IPS-18a (cell line): ENCODE results near the gene RAB8A.

Experiments
- H3K27ac ChIP-seq: one replicate; pipeline ENCODE4 v1.5.1; 2013; ENCODE audit warnings: low read length
- H3K27me3 ChIP-seq: one replicate; pipeline ENCODE4 v1.6.1; 2013; ENCODE audit warnings: mild to moderate bottlenecking, low read length; ENCODE audit not compliant: control insufficient read depth, insufficient read depth
- H3K36me3 ChIP-seq: one replicate; pipeline ENCODE4 v1.6.1; 2013; ENCODE audit warnings: low read depth, low read length; ENCODE audit not compliant: control insufficient read depth
- H3K4me1 ChIP-seq: one replicate; pipeline ENCODE4 v1.6.1; 2013; ENCODE audit warnings: low read depth, low read length; ENCODE audit not compliant: control insufficient read depth
- H3K4me3 ChIP-seq: one replicate; pipeline ENCODE4 v1.5.1; 2013; ENCODE audit warnings: low read length
- H3K9ac ChIP-seq: one replicate; pipeline ENCODE4 v1.6.1; 2013; ENCODE audit warnings: mild to moderate bottlenecking, low read length, moderate library complexity
- H3K9me3 ChIP-seq: one replicate; pipeline ENCODE4 v1.6.1; 2013; ENCODE audit warnings: low read depth, low read length; ENCODE audit not compliant: control insufficient read depth

Gene RAB8A

DNA sequence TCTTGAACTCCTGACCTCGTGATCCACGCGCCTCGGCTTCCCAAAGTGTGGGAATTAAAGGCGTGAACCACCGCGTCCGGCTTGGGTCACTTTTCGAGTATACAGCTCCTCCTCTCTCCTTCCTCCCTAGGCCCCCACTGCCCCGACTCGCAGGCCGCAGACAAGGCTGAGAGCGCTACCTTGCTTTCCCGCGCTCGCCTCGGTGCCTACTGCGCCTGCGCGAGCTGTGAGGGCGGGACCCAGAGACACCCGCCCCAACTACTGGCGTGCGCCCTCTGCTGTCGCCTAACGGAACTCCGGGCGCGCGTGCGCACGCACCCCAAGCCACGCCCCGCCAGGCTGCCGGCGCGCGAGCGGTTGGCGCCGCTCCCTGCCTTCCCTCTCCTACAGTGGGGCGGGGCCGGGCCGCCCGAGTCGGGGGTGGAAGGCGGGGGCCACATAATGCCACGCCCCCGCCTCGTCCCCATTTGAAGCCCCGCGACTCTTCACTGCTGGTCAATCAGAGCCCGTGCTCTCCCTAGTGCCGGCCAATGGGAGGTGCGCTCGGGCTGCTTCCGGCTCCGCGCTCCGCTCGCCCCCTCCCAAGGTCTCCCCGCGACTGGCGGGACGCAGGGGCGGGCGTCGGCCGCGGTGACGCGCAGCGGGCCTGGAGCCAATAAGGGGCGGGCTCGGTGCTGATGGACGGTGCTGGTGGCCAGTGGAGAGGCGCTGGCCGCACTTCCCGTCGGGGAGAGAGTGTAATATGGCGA, at the start of gene RAB8A:
Gene RAB8A (plus strand): TSS at position 730 of the 749 bp plus-strand sequence. CDS start 13 bp downstream, at position 743.
- Histone ChIP-seq H3K9me3 (no peaks in the 10 kb centered on the region), H3K9ac (peak within 1 kb of the TSS; percentile 83), H3K36me3 (peaks cover 4% of the 10 kb centered on the region), H3K4me1 (peaks cover 6% of the 10 kb centered on the region), H3K27me3 (no peaks in the 10 kb centered on the region), H3K27ac (peak within 1 kb of the TSS; percentile 19), H3K4me3 (peak within 1 kb of the TSS; percentile 76)

DNA sequence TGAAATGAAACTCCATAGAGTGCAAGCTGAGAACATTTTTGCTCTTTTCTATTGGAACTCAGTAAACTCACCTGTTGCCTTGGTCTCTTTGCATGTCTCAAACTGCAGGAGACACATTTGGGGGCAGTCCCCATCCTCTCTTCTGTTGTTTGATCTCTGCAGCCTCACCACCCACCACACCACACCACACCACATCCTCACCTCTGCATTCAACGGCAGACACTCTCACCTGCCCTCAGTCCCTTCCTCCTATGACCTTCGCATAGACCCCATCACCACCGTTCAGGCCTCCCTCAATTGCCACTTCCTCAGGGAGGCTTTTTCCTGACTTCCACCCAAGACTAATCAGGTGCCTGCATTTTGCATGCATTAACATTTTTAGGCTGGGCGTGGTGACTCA, 49.7 kb upstream of the RAB8A start:
- Histone ChIP-seq H3K9ac (no peak overlapping the region), H3K4me1 (no peaks in the 10 kb centered on the region), H3K9me3 (peaks cover 7% of the 10 kb centered on the region), H3K27me3 (no peaks in the 10 kb centered on the region), H3K36me3 (no peaks in the 10 kb centered on the region), H3K27ac (no peak overlapping the region), H3K4me3 (no peak overlapping the region)

DNA sequence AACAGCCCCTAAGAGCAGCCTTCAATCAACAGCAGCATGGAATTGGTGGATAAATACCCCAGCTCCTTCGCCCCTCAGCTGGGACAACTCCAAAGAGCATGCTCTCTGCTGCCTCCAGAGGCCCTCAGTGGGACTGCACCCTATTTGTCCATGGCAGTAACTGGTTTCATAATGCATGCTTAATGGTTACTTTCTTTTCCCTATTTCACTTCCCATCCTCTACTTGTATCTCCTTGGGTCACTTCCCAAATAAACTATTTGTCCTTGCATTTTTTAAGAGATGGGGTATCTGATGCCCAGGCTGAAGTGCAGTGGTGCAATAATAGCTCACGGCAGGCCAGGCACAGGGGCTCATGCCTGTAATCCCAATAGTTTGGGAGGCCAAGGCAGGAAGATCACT, 48.9 kb upstream of the RAB8A start:
- H3K27me3 ChIP-seq = no peaks in the 10 kb centered on the region
- H3K27ac ChIP-seq = no peak overlapping the region
- peaks cover 4% of the 10 kb centered on the region for H3K9me3 ChIP-seq
- no peak overlapping the region for H3K4me3 ChIP-seq
- H3K9ac ChIP-seq = no peak overlapping the region
- no peaks in the 10 kb centered on the region for H3K36me3 ChIP-seq
- no peaks in the 10 kb centered on the region for H3K4me1 ChIP-seq

DNA sequence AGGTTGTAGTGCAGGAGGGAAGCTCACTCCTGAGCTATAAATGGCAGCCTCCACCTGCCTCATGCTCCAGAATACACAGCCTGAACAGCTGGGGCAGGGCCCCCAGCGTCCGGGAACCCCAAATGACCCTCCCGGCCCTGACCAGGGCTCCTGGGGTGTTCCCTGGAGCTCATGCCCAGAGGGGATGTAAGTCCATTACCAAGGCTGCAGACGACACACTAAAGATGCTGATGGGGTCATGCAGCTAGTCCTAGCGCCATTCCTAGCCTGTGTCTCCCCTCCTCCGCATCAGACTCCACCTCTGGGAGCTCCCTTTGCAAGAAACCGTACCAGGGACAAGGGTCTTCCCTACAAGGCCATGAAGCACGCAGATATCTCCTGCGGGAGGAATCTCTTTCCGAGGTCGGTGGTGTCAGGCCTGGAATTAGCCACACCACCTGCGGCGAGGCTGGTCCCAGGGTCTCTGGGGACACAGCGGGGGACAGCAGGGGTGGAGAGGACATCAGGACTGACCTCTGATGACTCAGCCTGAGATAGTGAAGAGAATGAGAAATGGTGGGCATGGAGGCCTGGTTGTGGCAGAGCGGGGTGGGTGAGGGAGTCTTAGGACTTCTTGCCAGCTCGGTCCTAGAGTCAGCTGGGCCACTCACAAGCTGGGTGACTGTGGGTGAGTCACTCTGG, 47.3 kb upstream of the RAB8A start:
- Histone ChIP-seq H3K9me3 (peaks cover 4% of the 10 kb centered on the region), H3K36me3 (no peaks in the 10 kb centered on the region), H3K4me3 (no peak overlapping the region), H3K9ac (no peak overlapping the region), H3K4me1 (no peaks in the 10 kb centered on the region), H3K27ac (no peak overlapping the region), H3K27me3 (no peaks in the 10 kb centered on the region)

DNA sequence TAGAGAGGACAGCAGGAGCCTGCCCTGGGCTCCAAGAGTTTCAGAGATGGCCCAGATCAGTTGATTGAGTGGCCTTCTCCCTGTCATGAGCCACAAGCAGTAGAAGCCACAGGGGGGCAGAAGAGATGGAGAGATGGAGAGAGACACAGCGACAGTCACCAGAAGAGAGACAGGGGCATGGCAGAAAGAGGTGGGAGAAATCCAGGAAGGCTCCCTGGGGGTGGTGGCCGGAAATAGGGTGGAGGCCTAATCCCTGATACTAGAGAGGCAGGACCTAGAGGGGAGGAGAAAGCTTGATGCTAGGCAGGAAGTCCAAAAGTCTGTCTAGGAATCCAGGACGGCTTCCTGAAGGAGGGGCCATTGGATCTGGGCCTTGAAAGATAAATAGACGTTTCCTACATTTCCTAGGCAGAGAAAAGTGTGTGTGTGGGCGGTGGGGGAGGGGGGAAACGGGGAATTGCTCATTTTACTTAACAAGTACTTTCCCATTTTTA, 45.0 kb upstream of the RAB8A start:
- Histone ChIP-seq H3K9me3 (no peaks in the 10 kb centered on the region), H3K9ac (no peak overlapping the region), H3K36me3 (no peaks in the 10 kb centered on the region), H3K27ac (no peak overlapping the region), H3K4me3 (no peak overlapping the region), H3K27me3 (no peaks in the 10 kb centered on the region), H3K4me1 (no peaks in the 10 kb centered on the region)

DNA sequence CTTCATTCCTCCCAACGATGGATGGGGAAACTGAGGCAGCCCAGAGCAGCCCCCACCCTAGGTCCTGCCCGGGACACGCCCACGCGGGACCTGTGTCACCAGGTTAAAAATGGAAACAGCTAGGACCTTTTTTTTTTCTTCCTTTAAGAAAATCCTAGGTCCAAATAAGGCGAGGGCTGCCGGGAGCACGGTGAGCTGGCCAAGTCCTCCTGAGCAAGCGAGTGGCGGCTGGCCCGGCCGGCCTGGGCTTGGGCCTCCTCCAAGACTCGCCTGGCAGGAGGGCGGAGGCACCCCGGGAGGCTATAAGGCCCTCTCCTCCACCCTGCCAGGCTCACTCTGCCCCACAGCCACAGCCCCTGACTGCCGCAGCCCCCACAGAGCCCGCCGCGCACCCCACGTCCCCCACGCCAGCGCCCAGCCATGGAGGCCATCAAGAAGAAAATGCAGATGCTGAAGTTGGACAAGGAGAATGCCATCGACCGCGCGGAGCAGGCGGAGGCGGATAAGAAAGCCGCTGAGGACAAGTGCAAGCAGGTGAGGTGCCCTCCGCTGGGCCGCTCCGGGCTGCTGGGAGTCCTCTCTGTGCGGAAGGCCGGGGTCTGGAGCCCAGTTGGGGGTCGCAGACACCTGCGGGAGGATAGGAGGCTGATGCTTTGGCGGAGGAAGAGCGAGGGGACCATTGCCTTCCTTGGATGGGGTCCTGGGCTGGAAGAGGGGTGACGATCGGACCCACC, 44.3 kb upstream of the RAB8A start:
- Histone ChIP-seq H3K9me3 (no peaks in the 10 kb centered on the region), H3K27me3 (no peaks in the 10 kb centered on the region), H3K27ac (no peak overlapping the region), H3K4me3 (no peak overlapping the region), H3K36me3 (no peaks in the 10 kb centered on the region), H3K4me1 (no peaks in the 10 kb centered on the region), H3K9ac (no peak overlapping the region)

DNA sequence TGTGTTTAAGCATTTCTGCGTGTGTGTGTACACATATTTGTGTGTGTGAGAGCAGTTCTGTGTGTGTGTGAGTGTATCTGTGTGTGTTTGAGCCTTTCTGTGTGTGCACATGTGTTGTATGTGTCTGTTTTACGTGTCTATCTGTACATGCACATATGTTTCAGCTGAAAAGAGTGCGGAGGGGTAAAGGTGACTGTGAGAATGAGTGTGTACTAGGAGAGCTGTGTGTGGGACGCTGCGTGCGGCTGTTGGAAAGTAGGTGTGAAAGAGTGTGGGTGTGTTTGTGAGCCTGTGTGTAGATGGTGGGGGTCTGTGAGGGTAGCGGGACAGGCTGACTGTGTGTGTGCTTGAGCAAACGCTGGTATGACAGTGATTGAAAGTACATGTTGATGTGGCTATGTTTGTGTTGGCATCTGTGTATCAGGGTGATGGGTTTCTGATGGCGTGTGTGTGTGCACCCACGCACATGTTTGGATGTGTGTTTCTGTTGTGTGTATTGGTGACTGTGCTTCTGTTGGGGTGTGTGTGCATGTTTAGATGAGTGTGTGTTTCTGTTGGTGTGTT, 42.9 kb upstream of the RAB8A start:
- Histone ChIP-seq H3K36me3 (no peaks in the 10 kb centered on the region), H3K4me1 (no peaks in the 10 kb centered on the region), H3K9ac (no peak overlapping the region), H3K9me3 (no peaks in the 10 kb centered on the region), H3K27ac (no peak overlapping the region), H3K27me3 (no peaks in the 10 kb centered on the region), H3K4me3 (no peak overlapping the region)

DNA sequence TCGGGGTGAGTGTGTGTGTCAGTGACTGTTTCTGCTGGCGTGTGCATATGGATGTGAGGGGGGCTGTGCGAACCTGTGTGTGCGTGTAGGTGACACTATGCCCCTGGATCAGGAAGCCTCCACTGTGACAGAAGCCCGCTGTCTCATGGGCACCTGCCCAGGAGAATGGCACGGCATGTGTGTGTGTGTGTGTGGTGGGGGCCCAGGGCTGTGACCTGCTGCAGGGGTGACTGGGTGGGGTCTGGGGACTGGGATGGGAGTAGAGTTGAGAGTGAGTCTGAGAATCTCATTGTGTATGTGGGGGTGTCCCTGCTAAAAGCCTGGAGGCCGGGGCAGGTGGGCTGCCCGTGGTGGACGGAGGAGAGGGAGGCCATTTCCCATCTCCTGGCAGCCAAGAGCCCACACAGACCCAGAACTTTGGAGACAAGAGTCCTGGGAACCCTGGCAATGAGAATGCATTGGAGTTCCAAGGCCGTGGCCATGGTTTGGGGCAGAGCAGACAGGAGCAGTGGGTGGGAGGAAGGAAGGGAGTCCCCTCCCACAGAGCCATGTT, 41.8 kb upstream of the RAB8A start:
- Histone ChIP-seq H3K27ac (no peak overlapping the region), H3K9me3 (no peaks in the 10 kb centered on the region), H3K9ac (no peak overlapping the region), H3K4me3 (no peak overlapping the region), H3K36me3 (no peaks in the 10 kb centered on the region), H3K4me1 (no peaks in the 10 kb centered on the region), H3K27me3 (no peaks in the 10 kb centered on the region)

DNA sequence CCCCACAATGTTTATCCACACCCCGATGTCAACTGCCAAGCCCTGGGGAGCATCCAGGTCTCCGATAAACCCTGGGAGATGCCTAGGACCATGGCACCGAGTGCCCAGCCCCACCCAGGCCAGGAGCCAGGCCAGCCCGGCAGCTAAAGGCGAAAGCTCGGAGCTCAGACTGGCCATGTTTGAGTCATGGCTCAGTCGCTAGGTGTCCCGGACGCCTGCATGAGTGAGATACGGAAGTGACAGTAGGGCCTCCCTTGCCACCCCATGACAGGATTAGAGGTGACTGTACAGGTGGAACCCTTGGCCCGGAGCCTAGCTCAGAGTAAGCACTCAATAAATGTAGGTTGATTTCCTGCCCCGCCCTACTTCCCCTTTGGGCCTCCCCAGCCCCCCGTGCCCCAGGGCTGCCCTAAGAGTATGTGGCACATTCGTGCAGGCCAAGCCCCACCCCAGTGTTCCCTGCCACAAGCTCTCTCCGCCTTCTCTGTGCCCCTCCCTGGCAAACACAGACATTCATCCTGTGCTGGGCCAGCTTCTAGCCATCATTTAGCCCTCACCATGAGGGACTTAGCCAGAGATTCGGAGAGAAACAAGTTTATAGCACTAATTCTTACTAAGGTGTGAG, 41.2 kb upstream of the RAB8A start:
- no peak overlapping the region for H3K9ac ChIP-seq
- H3K27ac ChIP-seq = no peak overlapping the region
- H3K27me3 ChIP-seq = no peaks in the 10 kb centered on the region
- H3K9me3 ChIP-seq = no peaks in the 10 kb centered on the region
- no peaks in the 10 kb centered on the region for H3K4me1 ChIP-seq
- H3K4me3 ChIP-seq = no peak overlapping the region
- H3K36me3 ChIP-seq = no peaks in the 10 kb centered on the region

DNA sequence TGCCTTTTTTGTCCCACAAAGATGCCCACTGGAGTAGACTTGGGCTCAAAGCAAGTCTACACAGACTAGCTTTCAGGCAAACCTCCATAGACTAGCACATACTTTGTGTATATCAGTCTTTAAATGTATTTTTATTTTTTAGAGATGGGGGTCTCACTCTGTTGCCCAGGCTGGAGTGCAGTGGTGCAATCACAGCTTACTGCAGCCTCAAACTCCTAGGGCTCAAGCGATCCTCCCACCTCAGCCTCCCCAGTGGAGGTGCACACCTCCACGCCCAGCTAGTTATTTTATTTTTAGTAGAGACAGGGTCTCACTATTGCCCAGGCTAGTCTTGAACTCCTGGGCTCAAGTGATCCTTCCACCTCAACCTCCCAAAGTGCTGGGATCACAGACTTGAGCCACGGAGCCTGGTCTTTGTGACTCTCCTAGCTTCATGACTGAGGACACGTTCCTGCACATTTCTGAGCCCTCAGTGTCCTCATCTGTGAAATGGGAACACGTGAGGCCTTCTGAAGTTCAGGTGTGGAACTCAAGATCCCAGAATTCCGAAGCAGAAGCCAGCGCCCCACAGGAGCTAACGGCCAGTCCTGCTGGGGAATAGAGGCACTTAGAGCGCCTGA, 40.5 kb upstream of the RAB8A start:
- no peaks in the 10 kb centered on the region for H3K9me3 ChIP-seq
- no peaks in the 10 kb centered on the region for H3K4me1 ChIP-seq
- H3K27me3 ChIP-seq = no peaks in the 10 kb centered on the region
- no peak overlapping the region for H3K4me3 ChIP-seq
- H3K9ac ChIP-seq = no peak overlapping the region
- no peaks in the 10 kb centered on the region for H3K36me3 ChIP-seq
- H3K27ac ChIP-seq = no peak overlapping the region
